HG03558 (cell line): ENCODE measurements around the gene GTF2I.
"Not testable (repeated sequence)": the region's sequence is repeated elsewhere in the genome, so short reads cannot be mapped to it uniquely, and the experiment has no call there.

ENCODE experiments used
- ATAC-seq: cut with Tn5 transposase; IDR thresholded peaks from one replicate; pipeline ENCODE4 v1.9.1; 2021; ENCODE audit warnings: moderate number of reproducible peaks; ENCODE audit not compliant: unreplicated experiment; ENCODE audit errors: extremely low read depth

The GTF2I gene

DNA sequence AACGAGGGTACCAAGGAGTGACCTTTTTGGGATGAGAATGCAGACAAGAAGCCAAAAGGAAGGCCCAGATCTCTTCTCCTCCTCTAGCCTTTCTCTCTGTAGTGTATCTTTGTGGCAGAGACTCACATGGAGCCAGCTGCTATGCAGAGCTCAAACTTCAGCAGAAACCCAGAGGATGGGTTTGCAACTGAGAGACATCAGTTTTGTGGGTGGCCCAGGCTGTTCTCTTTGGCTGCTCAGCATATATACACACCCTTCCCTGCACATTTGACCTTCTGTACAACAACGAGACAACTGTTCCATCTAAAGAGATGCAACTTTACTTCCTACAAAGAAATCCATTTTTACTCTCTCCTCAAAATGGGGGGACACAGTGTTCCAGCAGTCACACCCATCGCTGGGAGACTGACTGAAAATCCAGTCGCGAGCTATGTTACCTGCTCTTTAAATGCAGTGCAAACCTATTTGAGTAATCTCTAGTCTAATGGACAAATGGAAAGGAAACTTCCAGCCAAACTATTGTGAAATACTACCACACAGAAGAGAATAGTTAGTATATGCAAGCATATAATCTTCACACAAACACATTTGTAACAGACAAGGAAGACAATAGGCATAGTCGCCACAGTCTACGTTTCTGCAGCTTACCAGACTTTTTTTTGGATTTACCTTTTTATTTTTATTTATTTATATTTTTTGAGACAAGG lies 51.2 kb downstream of the GTF2I start:
- no peak for ATAC-seq

GRCh38 chr7:74709880-74710671 lies 52.6 kb downstream of the GTF2I start:
- no peak for ATAC-seq

DNA sequence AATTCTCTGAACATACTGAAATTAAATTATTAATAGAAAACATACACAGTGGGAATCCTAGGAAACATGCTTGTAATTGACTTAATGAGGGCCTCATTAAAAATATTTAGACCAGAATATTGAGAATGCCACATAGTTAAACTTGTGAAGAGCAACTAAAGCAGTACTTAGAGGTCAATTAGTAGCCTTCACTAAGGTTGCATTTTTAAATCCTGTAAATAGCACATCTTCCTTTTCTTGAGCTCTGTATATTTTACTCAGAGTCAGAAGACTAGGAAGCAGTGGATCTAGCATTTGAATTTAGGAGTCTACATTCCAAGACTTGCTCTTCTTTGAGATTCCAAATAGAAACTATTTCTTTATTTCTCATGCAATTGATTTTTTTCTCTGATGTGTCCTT lies 56.0 kb downstream of the GTF2I start:
- ATAC-seq = no peak

DNA sequence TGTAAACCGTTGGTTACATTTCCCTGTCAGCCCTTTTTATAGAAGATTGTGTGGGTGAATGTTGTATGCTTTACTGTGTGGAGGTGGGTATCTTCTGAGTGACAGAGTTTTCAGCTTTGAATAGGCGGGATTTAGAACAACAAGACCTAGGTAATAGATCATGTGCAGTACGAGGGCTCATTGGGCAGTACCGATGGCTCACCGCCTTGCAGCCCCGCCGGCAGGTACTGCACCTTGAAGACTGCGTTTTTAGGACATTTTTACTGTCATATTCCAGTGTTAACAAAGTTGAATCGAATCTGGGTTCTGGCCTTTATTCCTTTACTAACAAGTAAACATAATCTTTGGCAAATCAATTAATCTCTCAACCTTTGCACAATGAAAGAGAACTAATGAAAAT lies 60.4 kb downstream of the GTF2I start:
- ATAC-seq = no peak

- ATAC-seq = no peak
These were observed 60.8 kb downstream of the GTF2I start for GRCh38 chr7:74718336-74718735.

- ATAC-seq = no peak
These were observed 64.6 kb downstream of the GTF2I start for GRCh38 chr7:74722153-74722552.

DNA sequence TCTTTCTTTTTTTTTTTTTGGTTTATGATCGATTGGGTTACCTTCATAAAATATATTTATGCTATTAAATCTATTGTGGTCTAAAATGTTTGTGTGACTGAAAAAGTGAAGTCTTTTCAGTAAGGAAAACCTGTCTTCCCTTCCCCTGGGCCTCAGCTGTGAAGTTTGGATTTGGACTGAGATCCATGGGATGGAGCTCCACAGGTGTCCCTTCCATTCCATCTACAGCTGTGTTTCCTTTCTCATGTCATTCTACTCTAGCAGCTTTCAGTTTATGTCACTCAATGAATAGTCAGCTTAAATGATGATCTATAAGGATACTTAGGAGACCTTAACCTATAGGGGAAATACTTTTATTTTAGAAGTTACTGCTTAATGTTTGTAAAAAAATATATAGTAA lies 68.3 kb downstream of the GTF2I start:
- no peak for ATAC-seq

GRCh38 chr7:74726309-74727101 lies 69.0 kb downstream of the GTF2I start:
- ATAC-seq = no peak

DNA sequence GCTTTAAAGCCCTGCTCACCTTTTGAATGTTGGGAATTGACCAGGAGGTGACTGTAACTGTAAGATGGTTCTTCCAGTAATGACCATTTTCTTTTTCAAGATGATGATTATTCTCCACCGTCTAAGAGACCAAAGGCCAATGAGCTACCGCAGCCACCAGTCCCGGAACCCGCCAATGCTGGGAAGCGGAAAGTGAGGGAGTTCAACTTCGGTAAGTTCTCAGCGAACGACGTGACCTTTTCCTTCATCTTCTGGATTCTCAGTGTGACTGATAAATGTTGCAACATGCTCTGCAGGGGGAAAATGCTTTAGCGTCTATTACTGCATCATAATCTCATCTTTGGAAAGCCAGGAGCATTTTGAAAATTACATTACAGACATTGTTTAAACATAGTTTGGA lies 71.2 kb downstream of the GTF2I start:
- not testable (repeated sequence) for ATAC-seq

DNA sequence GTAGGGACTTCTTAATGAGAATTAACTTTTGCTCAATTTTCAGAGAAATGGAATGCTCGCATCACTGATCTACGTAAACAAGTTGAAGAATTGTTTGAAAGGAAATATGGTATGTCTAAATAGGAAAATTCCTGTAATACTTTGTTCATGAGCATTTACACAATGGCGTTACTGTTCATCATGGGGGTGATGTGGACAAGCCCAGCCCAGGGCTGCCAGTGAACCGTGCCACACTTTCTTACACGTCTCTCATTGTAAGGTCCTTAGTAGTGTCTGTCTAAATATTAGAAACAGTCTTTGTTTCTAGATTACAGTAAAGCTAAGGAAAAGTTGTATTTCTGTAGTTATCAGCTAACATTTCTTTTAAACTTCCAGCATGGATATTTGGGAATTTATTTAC lies 72.7 kb downstream of the GTF2I start:
- not testable (repeated sequence) for ATAC-seq

GRCh38 chr7:74739974-74740703 lies 82.6 kb downstream of the GTF2I start:
- ATAC-seq = not testable (repeated sequence)

GRCh38 chr7:74743936-74744557 lies 86.5 kb downstream of the GTF2I start:
- ATAC-seq = not testable (repeated sequence)

GRCh38 chr7:74753921-74754482 lies 96.5 kb downstream of the GTF2I start:
- ATAC-seq = not testable (repeated sequence)

DNA sequence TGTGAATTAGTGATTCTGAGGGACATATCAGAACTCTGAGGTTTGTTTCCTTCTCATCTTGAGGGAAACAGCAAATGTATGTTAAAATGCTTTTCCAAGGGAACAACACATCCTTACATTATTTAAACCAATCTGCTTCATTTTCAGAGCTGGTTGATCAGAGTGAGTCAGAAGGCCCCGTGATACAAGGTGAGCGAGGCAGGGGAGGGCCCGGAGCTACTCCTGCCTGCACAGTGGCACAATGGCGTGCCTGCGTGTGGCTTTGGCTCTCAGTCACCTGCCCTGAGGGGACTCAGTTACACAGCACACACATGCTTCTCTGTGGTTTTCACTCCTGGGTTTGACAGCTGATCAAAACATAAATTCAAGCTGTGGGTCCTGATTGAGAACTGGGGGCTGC lies 99.2 kb downstream of the GTF2I start:
- ATAC-seq = not testable (repeated sequence)

DNA sequence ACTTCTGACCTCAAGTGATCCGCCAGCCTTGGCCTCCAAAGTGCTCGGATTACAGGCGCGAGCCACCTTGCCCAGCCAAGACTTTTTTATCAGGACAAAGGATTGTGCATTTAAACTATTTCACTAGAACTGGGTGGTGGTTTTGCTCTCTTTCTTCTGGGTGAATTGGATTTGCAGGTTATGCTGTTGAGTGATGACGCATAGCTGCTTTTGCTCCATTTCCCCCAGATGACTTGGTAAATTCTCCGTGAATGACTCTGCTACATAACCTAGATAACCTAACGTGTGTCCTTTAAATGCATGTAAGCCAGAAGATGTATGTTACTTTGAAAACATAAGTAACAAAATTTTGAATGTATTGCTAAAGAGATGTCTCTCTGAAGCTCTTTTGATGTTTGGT lies 100.8 kb downstream of the GTF2I start:
- not testable (repeated sequence) for ATAC-seq

DNA sequence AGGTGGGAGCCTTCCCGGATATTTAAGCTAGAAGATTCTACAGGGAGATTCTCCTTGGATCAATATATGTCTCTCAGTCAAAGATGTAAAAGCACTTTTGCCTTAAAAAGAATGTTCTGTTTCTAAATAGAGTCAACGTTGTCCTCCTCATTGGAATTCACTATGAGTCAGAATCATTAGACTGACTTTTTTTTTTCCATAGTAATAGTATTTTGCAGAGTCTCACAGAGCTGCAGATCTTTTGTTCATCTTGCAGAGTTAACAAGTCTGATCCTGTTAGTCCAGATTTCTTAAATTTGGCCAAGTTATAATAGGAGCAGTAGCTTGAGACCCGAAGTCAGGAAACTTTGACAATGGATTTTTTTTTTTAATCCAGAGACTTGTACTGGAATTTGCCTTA lies 101.5 kb downstream of the GTF2I start:
- not testable (repeated sequence) for ATAC-seq

GRCh38 chr7:74765205-74765918 lies 107.8 kb downstream of the GTF2I start:
- not testable (repeated sequence) for ATAC-seq

- ATAC-seq = not testable (repeated sequence)
These were observed 109.0 kb downstream of the GTF2I start for GRCh38 chr7:74766509-74766908.

DNA sequence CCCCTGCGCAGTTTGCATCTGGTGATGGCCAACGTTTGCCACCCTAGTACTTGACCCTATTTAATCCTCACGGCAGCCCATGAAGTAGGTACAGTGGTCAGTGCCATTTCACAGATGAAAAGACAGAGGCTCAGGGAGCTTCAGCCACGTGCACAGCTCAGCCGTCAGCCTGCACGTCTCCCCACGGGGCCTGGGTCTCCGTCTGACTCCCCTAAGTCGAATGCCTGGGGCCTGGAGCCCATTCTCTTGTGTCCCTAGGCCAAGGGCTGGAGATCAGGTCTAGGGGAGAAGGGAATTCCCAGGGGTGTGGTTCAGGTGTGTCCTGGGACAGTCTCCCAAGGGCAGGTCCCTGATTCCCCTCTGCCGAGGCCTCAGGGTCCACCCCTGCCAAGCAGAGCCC lies 109.5 kb downstream of the GTF2I start:
- ATAC-seq = not testable (repeated sequence)
